ENCODE measurements around the gene IL4R. TPM values are rescaled to one million over a fixed set of nuclear protein-coding genes. Genes with fewer than 3 reads are reported as not detected.

IL4R gene
- total RNA-seq, 2 experiments from 2014 or later: 73.1 to 82.8 TPM

DNA sequence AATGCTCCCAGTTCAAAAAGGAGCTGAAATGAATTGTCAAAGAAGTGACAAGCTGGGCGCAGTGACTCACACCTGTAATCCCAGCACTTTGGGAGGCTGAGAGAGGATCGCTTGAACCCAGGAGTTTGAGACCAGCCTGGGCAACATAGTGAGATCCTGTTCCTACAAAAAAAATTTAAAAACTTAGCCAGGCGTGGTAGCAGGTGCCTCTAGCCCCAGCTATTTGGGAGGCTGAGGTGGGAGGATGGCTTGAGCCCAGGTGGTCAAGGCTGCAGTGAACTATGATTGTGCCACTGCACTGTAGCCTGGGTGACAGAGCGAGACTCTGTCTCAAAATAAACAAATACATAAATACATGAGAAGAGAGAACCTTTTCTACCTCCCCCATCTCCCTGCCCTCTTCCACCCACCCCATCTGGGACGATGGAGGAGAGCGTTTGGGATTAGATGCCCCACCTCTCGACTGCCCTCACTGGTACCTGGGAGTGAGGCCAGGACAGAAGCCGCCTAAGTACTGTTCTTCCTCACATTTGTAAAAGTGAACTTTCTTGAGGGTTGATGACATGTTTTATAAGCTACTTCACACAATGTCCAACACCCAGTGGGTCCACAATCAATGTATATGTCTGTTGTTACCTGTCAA lies 2.4 kb downstream of the IL4R start:
- BruUV-seq (replicated peaks): no TSS peak
- Histone ChIP-seq H3K4me2 (ENCODE audit: low read length) (peak overlapping the region; percentile 94), H3K4me3 (ENCODE audit: low read depth, low read length, poor library complexity, severe bottlenecking) (peak overlapping the region; percentile 93), H4K20me1 (ENCODE audit: insufficient read depth, low read length) (peaks cover 4% of the 10 kb centered on the region; the same call in 1 of the 2 replicates), H3K9me2 (ENCODE audit: insufficient read depth, low read length) (no peaks in the 10 kb centered on the region), H3K36me3 (ENCODE audit: insufficient read depth, low read length) (no peaks in the 10 kb centered on the region; the same call in 1 of the 2 replicates), H3K4me1 (ENCODE audit: insufficient read depth, low read length, poor library complexity, severe bottlenecking) (peaks cover 53% of the 10 kb centered on the region), H2AFZ (ENCODE audit: low read length) (no peak overlapping the region), H3K9me3 (ENCODE audit: low read length) (no peaks in the 10 kb centered on the region), H3K27ac (ENCODE audit: low read depth, low read length, poor library complexity, severe bottlenecking) (no peak overlapping the region), H3K79me2 (ENCODE audit: insufficient read depth, low read depth, low read length) (peaks cover 23% of the 10 kb centered on the region)
- intact Hi-C loops (cut with micrococcal nuclease; ENCODE audit: unreplicated experiment): loop anchor here (5.0 kb wide), 3 partner anchors 51 to 141 kb away; no protein-coding TSS in a partner anchor
- ChIA-PET POLR2A (interaction anchor here (0.6 to 2.1 kb wide), 7 partner anchors 9 to 100 kb away, joined by 3 to 6 read pairs (median 3); no protein-coding TSS in a partner anchor), CTCF (ENCODE audit: unreplicated experiment) (interaction anchor here (1.6 kb wide), 1 partner anchor 42 kb away, joined by 4 read pairs; no protein-coding TSS in a partner anchor)
- TF ChIP-seq CTCF (conservative IDR thresholded peaks at IDR 0.05; ENCODE audit: low read length) (no peak), EZH2phosphoT487 (IDR thresholded peaks at IDR 0.05; ENCODE audit: borderline replicate concordance, low read depth, low read length) (no peak)
- DNase-seq (ENCODE audit: low spot score): no peak

- TF ChIP-seq CTCF (conservative IDR thresholded peaks at IDR 0.05; ENCODE audit: low read length) (no peak), EZH2phosphoT487 (IDR thresholded peaks at IDR 0.05; ENCODE audit: borderline replicate concordance, low read depth, low read length) (no peak)
- intact Hi-C loops (cut with micrococcal nuclease; ENCODE audit: unreplicated experiment): loop anchor here (5.0 kb wide), 3 partner anchors 50 to 140 kb away; no protein-coding TSS in a partner anchor
- ChIA-PET POLR2A (interaction anchor here (0.6 to 2.4 kb wide), 7 partner anchors 8 to 80 kb away, joined by 3 to 5 read pairs (median 3); no protein-coding TSS in a partner anchor), CTCF (ENCODE audit: unreplicated experiment) (interaction anchor here (0.7 to 1.6 kb wide), 2 partner anchors 43 to 138 kb away, joined by 4 read pairs; no protein-coding TSS in a partner anchor)
- Histone ChIP-seq H3K4me1 (ENCODE audit: insufficient read depth, low read length, poor library complexity, severe bottlenecking) (peaks cover 53% of the 10 kb centered on the region), H3K4me2 (ENCODE audit: low read length) (peak overlapping the region; percentile 94), H4K20me1 (ENCODE audit: insufficient read depth, low read length) (peaks cover 4% of the 10 kb centered on the region; the same call in 1 of the 2 replicates), H3K79me2 (ENCODE audit: insufficient read depth, low read depth, low read length) (peaks cover 34% of the 10 kb centered on the region), H3K36me3 (ENCODE audit: insufficient read depth, low read length) (no peaks in the 10 kb centered on the region; the same call in 1 of the 2 replicates), H3K9me3 (ENCODE audit: low read length) (no peaks in the 10 kb centered on the region), H3K9me2 (ENCODE audit: insufficient read depth, low read length) (no peaks in the 10 kb centered on the region), H3K4me3 (ENCODE audit: low read depth, low read length, poor library complexity, severe bottlenecking) (peak overlapping the region; percentile 35), H3K27ac (ENCODE audit: low read depth, low read length, poor library complexity, severe bottlenecking) (no peak overlapping the region), H2AFZ (ENCODE audit: low read length) (no peak overlapping the region)
- no peak for DNase-seq (ENCODE audit: low spot score)
- no TSS peak for BruUV-seq (replicated peaks)
Measured at GRCh38 chr16:27317320-27317719, 3.5 kb downstream of the IL4R start.

Measured in OCI-LY7 (cell line).